Smooth muscle cell of the coronary artery (primary cell): ENCODE measurements around the gene WDFY1. TPM values are rescaled to one million over a fixed set of nuclear protein-coding genes. Genes with fewer than 3 reads are reported as not detected.

Experiments used
- total RNA-seq: library from RNA; depleted of rRNA; stranded (reverse); fragments of >200 nt; gene quantifications from 2 replicates; pipeline ENCODE4 v1.2.3, GENCODE V29; 2014; ENCODE audit warnings: low replicate concordance

The WDFY1 gene, protein sequence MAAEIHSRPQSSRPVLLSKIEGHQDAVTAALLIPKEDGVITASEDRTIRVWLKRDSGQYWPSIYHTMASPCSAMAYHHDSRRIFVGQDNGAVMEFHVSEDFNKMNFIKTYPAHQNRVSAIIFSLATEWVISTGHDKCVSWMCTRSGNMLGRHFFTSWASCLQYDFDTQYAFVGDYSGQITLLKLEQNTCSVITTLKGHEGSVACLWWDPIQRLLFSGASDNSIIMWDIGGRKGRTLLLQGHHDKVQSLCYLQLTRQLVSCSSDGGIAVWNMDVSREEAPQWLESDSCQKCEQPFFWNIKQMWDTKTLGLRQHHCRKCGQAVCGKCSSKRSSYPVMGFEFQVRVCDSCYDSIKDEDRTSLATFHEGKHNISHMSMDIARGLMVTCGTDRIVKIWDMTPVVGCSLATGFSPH
- 111 and 292 TPM in 2 replicates for total RNA-seq

DNA sequence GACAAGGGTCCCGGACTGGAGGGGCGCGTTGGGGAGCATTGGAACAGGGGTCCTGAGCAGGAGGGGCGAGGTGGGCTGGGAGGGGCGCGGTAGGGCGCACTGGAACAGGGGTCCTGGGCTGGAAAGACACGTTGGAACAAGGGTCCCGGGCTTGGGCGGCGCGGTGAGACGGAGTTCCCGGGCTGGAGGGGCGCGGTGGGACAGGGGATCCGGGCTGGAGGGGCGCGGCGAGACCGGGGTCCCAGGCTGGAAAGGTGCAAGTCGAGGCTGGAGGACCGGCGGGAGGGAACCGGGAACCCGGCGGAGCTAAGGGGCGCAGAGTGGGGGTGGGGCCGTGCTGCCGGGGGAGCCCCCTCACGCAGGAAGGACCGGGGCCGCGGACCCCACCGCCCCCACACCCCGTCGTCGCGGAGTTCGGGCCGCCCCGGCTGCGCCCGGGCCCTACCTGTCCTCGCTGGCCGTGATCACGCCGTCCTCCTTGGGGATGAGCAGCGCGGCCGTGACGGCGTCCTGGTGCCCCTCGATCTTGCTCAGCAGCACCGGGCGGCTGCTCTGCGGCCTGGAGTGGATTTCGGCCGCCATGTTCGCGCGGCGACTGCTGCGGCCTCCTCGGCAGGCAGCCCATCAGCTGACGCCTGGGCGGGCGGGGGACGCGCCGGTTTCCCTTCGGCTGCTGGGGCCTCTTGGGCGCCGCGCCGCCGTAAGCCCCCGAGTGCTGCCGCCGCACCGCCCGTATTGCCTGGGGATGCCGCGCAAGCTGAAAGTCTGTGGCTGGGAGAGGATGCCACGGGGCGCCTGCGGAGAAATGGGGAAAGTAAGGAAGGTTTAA, at the start of gene WDFY1:
Gene WDFY1 (minus strand): TSS at position 633 of the 829 bp plus-strand sequence. CDS start 51 bp downstream, at position 582.

DNA sequence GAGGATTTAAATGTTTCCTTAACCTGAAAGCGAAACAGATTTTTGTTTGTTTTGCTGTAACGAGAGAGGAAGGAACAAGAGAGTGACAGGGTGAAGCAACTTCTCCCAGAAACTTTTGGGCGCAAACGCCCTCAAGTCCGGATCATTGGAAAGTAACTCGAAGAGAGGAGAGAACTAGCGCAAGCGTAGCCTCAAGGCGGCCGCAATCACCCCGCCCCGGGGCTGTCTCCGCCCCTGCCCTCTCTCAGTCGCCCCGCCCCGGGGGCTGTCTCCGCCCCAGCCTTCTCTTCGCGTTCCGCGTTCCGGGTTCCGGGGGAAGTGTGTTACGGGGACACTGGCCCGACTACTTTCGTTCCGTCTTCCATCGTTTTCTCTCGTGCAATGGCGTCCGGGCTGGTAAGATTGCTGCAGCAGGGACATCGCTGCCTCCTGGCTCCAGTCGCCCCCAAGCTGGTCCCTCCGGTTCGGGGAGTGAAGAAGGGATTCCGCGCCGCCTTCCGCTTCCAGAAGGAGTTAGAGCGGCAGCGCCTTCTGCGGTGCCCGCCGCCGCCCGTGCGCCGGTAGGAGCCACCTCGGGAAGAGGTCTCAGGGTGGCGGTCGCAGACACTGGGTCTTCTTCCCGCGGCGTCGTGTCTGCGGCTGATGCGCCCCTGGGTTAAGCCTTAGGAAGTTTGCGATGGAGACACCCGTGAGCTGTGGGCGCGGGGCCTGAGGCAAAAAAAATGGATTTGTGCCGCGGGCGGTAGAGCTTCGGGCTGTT, 12.1 kb upstream of the WDFY1 start, which contains the start of gene MRPL44:
Gene MRPL44 (plus strand): TSS at position 372 of the 760 bp plus-strand sequence. CDS start 10 bp downstream, at position 382.

GRCh38 chr2:223837287-223838061, 107.7 kb downstream of the WDFY1 start, which contains the start of gene AP1S3:
AP1S3 (minus strand) TSS chr2:223837582; CDS start chr2:223837450, 132 bp downstream.

Other genes with a start within 250 kb of the WDFY1 start
- 1.6 and 9.6 TPM in 2 replicates for gene AP1S3, start 107.8 kb downstream of the WDFY1 start, total RNA-seq
- 13.5 and 23.8 TPM in 2 replicates for gene MRPL44, start 12.1 kb upstream of the WDFY1 start, total RNA-seq
- gene SERPINE2, start 94.0 kb upstream of the WDFY1 start, total RNA-seq, result 306 and 937 TPM in 2 replicates